Right lung (tissue), 5 donors: ENCODE data around the gene GRM5. TPM values are rescaled to one million over a fixed set of nuclear protein-coding genes. Genes with fewer than 3 reads are reported as not detected.

ENCODE experiments used
- DNase-seq, 2 donors: peaks; one replicate each; pipeline ENCODE4 v3.0.0-alpha.2; 2013
- polyA plus RNA-seq, 5 donors: library from polyadenylated mRNA; unstranded; fragments of 120-200 nt; gene quantifications; one replicate each; pipeline versions ENCODE4 v1.2.1 to v1.2.3, GENCODE V29; 2013; ENCODE audit warnings: inconsistent platforms in 1 of 5, low replicate concordance in 1 of 5; ENCODE audit not compliant: insufficient read length in 5 of 5, insufficient read depth in 1 of 5

The GRM5 gene
- polyA plus RNA-seq, 5 donors, result 0.04 to 0.07 (median 0.04) TPM; not detected in 2

- DNase-seq, result no peak
Observed at GRCh38 chr11:88619656-88620385, 446.0 kb downstream of the GRM5 start.

- no peak for DNase-seq
Observed at GRCh38 chr11:88619071-88619425, 446.7 kb downstream of the GRM5 start.

GRCh38 chr11:88618327-88619070 is 447.3 kb downstream of the GRM5 start:
- DNase-seq, result no peak

- DNase-seq, result no peak
Observed at GRCh38 chr11:88617226-88617625, 448.6 kb downstream of the GRM5 start.

- no peak for DNase-seq
Observed at GRCh38 chr11:88604260-88604659, 461.5 kb downstream of the GRM5 start.

- DNase-seq, result peak; percentile 22 to 37
Observed at GRCh38 chr11:88603091-88603867, 462.5 kb downstream of the GRM5 start.

- DNase-seq, result no peak
Observed at GRCh38 chr11:88597387-88597786, 468.4 kb downstream of the GRM5 start.

- no peak for DNase-seq
Observed at GRCh38 chr11:88596786-88597185, 469.0 kb downstream of the GRM5 start.

- no peak for DNase-seq
Observed at GRCh38 chr11:88594274-88594950, 471.4 kb downstream of the GRM5 start.

GRCh38 chr11:88590361-88590760 is 475.4 kb downstream of the GRM5 start:
- no peak for DNase-seq

- no peak for DNase-seq
Observed at GRCh38 chr11:88583251-88583650, 482.5 kb downstream of the GRM5 start.

- DNase-seq, result no peak
Observed at GRCh38 chr11:88579466-88579865, 486.3 kb downstream of the GRM5 start.

GRCh38 chr11:88576741-88577140 is 489.0 kb downstream of the GRM5 start:
- DNase-seq, result no peak

GRCh38 chr11:88575916-88576315 is 489.9 kb downstream of the GRM5 start:
- DNase-seq, result no peak

- no peak for DNase-seq
Observed at GRCh38 chr11:88569342-88569741, 496.4 kb downstream of the GRM5 start.

GRCh38 chr11:88555829-88556202 is 510.0 kb downstream of the GRM5 start:
- DNase-seq, result no peak

GRCh38 chr11:88555018-88555828 is 510.6 kb downstream of the GRM5 start:
- peak; percentile 21 to 32 for DNase-seq

GRCh38 chr11:88553204-88553603 is 512.6 kb downstream of the GRM5 start:
- no peak for DNase-seq

GRCh38 chr11:88552379-88553062 is 513.3 kb downstream of the GRM5 start:
- DNase-seq, result peak; percentile 5 to 22

- no peak for DNase-seq
Observed at GRCh38 chr11:88544656-88545280, 521.0 kb downstream of the GRM5 start.
